ENCODE results near the gene DHX15. TPM values are rescaled to one million over a fixed set of nuclear protein-coding genes. Genes with fewer than 3 reads are reported as not detected.

DHX15 gene
- total RNA-seq (2013; cell fraction: nucleolus; rRNA removed) = 593 and 596 TPM in 2 replicates
- total RNA-seq (2014; rRNA removed) (269 and 322 TPM in 2 replicates), total RNA-seq (2014; rRNA removed; fragmentation: Illumina TruSeq; extraction: Trizol) (223 and 228 TPM in 2 replicates), total RNA-seq (2021) (166 and 167 TPM in 2 replicates), polyA plus RNA-seq (2011; rRNA removed) (242 and 333 TPM in 2 replicates), polyA plus RNA-seq (2014; fragmentation: Illumina TruSeq; extraction: Trizol) (201 and 240 TPM in 2 replicates), polyA plus RNA-seq (2014; fragmentation: Nextera tagmentation; extraction: Ambion mirVana) (100 to 1,000 TPM; 177 to 181 TPM), polyA plus RNA-seq (2014; rRNA removed) (147 and 166 TPM in 2 replicates), polyA plus RNA-seq (2016; fragmentation: Nextera tagmentation; extraction: Ambion mirVana) (100 to 1,000 TPM; 179 to 186 TPM), polyA minus RNA-seq (2011; rRNA and poly(A)+ RNA removed) (190 and 275 TPM in 2 replicates), Bru-seq, nascent RNA (percentile 96 among the genes with signal in this experiment), BruChase-seq, experiment 1, labeled RNA remaining after a 6-hour chase (percentile 95 among the genes with signal in this experiment), BruChase-seq, experiment 2, labeled RNA remaining after a 2-hour chase (percentile 97 among the genes with signal in this experiment)
- polyA plus RNA-seq (2011; ENCODE audit: low read depth) = 104 TPM
- 92.7 and 108 TPM in 2 replicates for polyA plus RNA-seq (2011; cell fraction: cytosol; rRNA removed)
- polyA plus RNA-seq (2011; cell fraction: nucleus; rRNA removed) = 256 and 313 TPM in 2 replicates
- 107 and 121 TPM in 2 replicates for polyA plus RNA-seq (2012)
- 59.9 and 67.4 TPM in 2 replicates for polyA minus RNA-seq (2011; cell fraction: cytosol; rRNA and poly(A)+ RNA removed)
- polyA minus RNA-seq (2011; cell fraction: nucleus; rRNA and poly(A)+ RNA removed) = 224 and 298 TPM in 2 replicates
- long read RNA-seq, experiment 1, transcript DHX15-201 (14 exons, 2,994 nt) = major isoform, 113 of 145 reads
- long read RNA-seq, experiment 1, partial matches to known transcripts = 24 of 145 reads
- long read RNA-seq, experiment 1, other reads (novel, unspliced or antisense) = 8 of 145 reads
- long read RNA-seq, experiment 2, transcript DHX15-204 (4 exons, 3,028 nt) = minor isoform, 16 of 738 reads
- long read RNA-seq, experiment 2, transcript DHX15-201 (14 exons, 2,994 nt) = major isoform, 525 of 738 reads
- long read RNA-seq, experiment 2, partial matches to known transcripts = 161 of 738 reads
- long read RNA-seq, experiment 2, other reads (novel, unspliced or antisense) = 34 of 738 reads

- no TSS peak for BruUV-seq (replicated peaks)
- RAD21 ChIA-PET (ENCODE audit: unreplicated experiment) = interaction anchor here (0.7 to 1.0 kb wide), 2 partner anchors 16 to 575 kb away, joined by 3 to 4 read pairs; no protein-coding TSS in a partner anchor
- POLR2A ChIA-PET = interaction anchor here (0.8 to 1.2 kb wide), 5 partner anchors 9 to 649 kb away, joined by 3 to 6 read pairs (median 5); partner anchors contain the start of gene PI4K2B
- under 1% methylated on average over 52 of the region's 52 CpGs for WGBS (ENCODE audit: insufficient coverage, insufficient replicate concordance, low lambda C conversion rate, missing lambda C conversion rate)
- Histone ChIP-seq H3K36me3 (ENCODE audit: control insufficient read depth in 2 of 2, insufficient read depth in 2 of 2, low read length in 1 of 2) (peaks cover 0 to 7% of the 10 kb centered on the region in 2 experiments; a peak in 2 of 4 replicates), H3K27me3 (replicated peaks in 1 of 2; ENCODE audit: control insufficient read depth in 2 of 2, insufficient read depth in 2 of 2, low read length in 1 of 2) (no peaks in the 10 kb centered on the region), H4K20me1 (ENCODE audit: control insufficient read depth, insufficient read depth) (no peaks in the 10 kb centered on the region; the same call in 1 of the 2 replicates), H3K4me1 (ENCODE audit: control insufficient read depth, insufficient read depth, low read length) (peaks cover 12% of the 10 kb centered on the region), H3K9me3 (replicated peaks; ENCODE audit: control insufficient read depth, insufficient read depth, low read length) (no peaks in the 10 kb centered on the region), H3K9ac (ENCODE audit: control insufficient read depth, insufficient read depth, low read length) (peak within 1 kb of the TSS; percentile 95), H3K79me2 (ENCODE audit: control insufficient read depth, insufficient read depth, low read length) (peaks cover 51% of the 10 kb centered on the region), H2AFZ (ENCODE audit: control insufficient read depth, low read depth, low read length) (peak within 1 kb of the TSS; percentile 71), H3K4me2 (ENCODE audit: control insufficient read depth, insufficient read depth) (peak within 1 kb of the TSS; percentile 78), H3K27ac (ENCODE audit: control insufficient read depth, insufficient read depth) (peak within 1 kb of the TSS; percentile 89), H3K4me3 (peak within 1 kb of the TSS; percentile 70)
- SMC1A ChIA-PET (ENCODE audit: uncharacterized antibody, unreplicated experiment) = interaction anchor here (1.1 to 1.3 kb wide), 4 partner anchors 27 to 547 kb away, joined by 3 to 5 read pairs (median 4); no protein-coding TSS in a partner anchor
- ATAC-seq = peak; percentile 88
- in situ Hi-C loops (cut with MboI) = loop anchor here (10.0 to 25.0 kb wide), 2 partner anchors 650 to 1247 kb away; partner anchors contain the start of gene PI4K2B
- peak; percentile 86 for DNase-seq (ENCODE audit: low read depth, low spot score)
- CTCF ChIA-PET = interaction anchor here (0.9 to 1.9 kb wide), 7 partner anchors 25 to 166 kb away, joined by 3 to 13 read pairs (median 4); no protein-coding TSS in a partner anchor
- intact Hi-C loops (cut with micrococcal nuclease; ENCODE audit: unreplicated experiment) = loop anchor here (5.0 to 10.0 kb wide), 2 partner anchors 650 to 793 kb away; partner anchors contain the start of genes ANAPC4 and PI4K2B
- FAIRE-seq = peak; percentile 86
- no peak; the same call in 1 of the 2 replicates for TF ChIP-seq SIN3A (IDR thresholded peaks at IDR 0.05; ENCODE audit: low read depth, low read length)
- no peak for TF ChIP-seq EED (IDR thresholded peaks at IDR 0.05; ENCODE audit: low read depth)
- TF ChIP-seq BCLAF1 (IDR thresholded peaks at IDR 0.05) = no peak
- TF ChIP-seq, protein P1, sequence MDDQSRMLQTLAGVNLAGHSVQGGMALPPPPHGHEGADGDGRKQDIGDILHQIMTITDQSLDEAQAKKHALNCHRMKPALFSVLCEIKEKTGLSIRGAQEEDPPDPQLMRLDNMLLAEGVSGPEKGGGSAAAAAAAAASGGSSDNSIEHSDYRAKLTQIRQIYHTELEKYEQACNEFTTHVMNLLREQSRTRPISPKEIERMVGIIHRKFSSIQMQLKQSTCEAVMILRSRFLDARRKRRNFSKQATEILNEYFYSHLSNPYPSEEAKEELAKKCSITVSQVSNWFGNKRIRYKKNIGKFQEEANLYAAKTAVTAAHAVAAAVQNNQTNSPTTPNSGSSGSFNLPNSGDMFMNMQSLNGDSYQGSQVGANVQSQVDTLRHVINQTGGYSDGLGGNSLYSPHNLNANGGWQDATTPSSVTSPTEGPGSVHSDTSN (IDR thresholded peaks at IDR 0.05; ENCODE audit: insufficient replicate concordance, low read depth, low read length) = no peak
- 0 out of 2 replicates have a peak, but pooled peaks have one; percentile 47 for TF ChIP-seq ASH2L (IDR thresholded peaks at IDR 0.05; ENCODE audit: borderline replicate concordance, low read depth)
- no peak for TF ChIP-seq HDAC2 (IDR thresholded peaks at IDR 0.05)
- TF ChIP-seq, protein P2, sequence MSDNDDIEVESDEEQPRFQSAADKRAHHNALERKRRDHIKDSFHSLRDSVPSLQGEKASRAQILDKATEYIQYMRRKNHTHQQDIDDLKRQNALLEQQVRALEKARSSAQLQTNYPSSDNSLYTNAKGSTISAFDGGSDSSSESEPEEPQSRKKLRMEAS (IDR thresholded peaks at IDR 0.05; ENCODE audit: low read depth, low read length) = peak; percentile 18; the same call in 1 of the 2 replicates
- TF ChIP-seq STAT1 (conservative IDR thresholded peaks at IDR 0.05) = no peak
- TF ChIP-seq TCF12 (IDR thresholded peaks at IDR 0.05; ENCODE audit: low read depth, low read length) = no peak
Measured at GRCh38 chr4:24584211-24584850, at the start of gene DHX15. DHX15 (minus strand) TSS chr4:24584554; CDS start chr4:24584393, 161 bp downstream.
